Endothelial cell of umbilical vein (primary cell): Measurements from ENCODE around the gene SLC44A3. TPM values are rescaled to one million over a fixed set of nuclear protein-coding genes. Genes with fewer than 3 reads are reported as not detected.

Experiments used
- BruUV-seq: library from RNA; stranded (reverse); fragments of 400-500 nt; replicated peaks from 2 replicates; lab custom pipeline; 2021; lab: Mats Ljungman, UMichigan
- CTCF ChIA-PET: fragments of 300-600, 350-600 bp; sonication (Branson Sonifier 250); formaldehyde crosslinking; loops from one replicate; lab custom pipeline; 2021; ENCODE audit warnings: antibody characterized with exemption, inconsistent platforms; lab: Charles Lee
- POLR2A ChIA-PET: fragments of 300-600, 350-600 bp; sonication (Branson Sonifier 250); formaldehyde crosslinking; loops from one replicate; lab custom pipeline; 2021; ENCODE audit warnings: antibody characterized with exemption, inconsistent platforms; lab: Charles Lee
- DNase-seq: peaks from one replicate; pipeline ENCODE4 v3.0.0-alpha.2; 2011; ENCODE audit warnings: low read depth, low spot score
- FAIRE-seq: peaks from 2 replicates; lab custom pipeline; 2011; peaks lifted over from hg19 to GRCh38; lab: Jason Lieb, UNC
- H2AFZ ChIP-seq: 2 replicates; pipeline ENCODE4 v1.6.0; 2012; ENCODE audit warnings: low read depth, low read length, control low read depth, inconsistent platforms
- H3K27ac ChIP-seq: 2 replicates; pipeline ENCODE4 v1.5.1; 2011; ENCODE audit warnings: low read depth, mild to moderate bottlenecking, control low read depth, low read length, moderate library complexity; ENCODE audit not compliant: insufficient read depth
- H3K27me3 ChIP-seq, 2 experiments: 2 replicates each; pipeline versions ENCODE4 v1.6.0 to v1.6.1; 2011; ENCODE audit warnings: low read length in 2 of 2, mixed read lengths in 1 of 2; ENCODE audit not compliant: control insufficient read depth in 2 of 2, insufficient read depth in 2 of 2
- H3K36me3 ChIP-seq, 2 experiments: 2 replicates in 1 of 2; 3 replicates in 1 of 2; pipeline ENCODE4 v1.5.1; 2011; ENCODE audit warnings: low read length in 2 of 2, mild to moderate bottlenecking in 1 of 2, moderate library complexity in 1 of 2; ENCODE audit not compliant: control insufficient read depth in 2 of 2, insufficient read depth in 2 of 2; ENCODE audit errors: extremely low read depth in 1 of 2
- H3K4me1 ChIP-seq: 3 replicates; pipeline ENCODE4 v1.5.1; 2011; ENCODE audit warnings: mild to moderate bottlenecking, low read length; ENCODE audit not compliant: control insufficient read depth, insufficient read depth; ENCODE audit errors: extremely low read depth
- H3K4me2 ChIP-seq: 2 replicates; pipeline ENCODE4 v1.6.1; 2011; ENCODE audit warnings: low read length, control low read depth, mixed read lengths; ENCODE audit not compliant: insufficient read depth
- H3K4me3 ChIP-seq, 3 experiments: fragments of 200-600 bp in 1 of 3; sonication (generic), shearing (Covaris generic) in 1 of 3; replicated peaks in 1 of 3; 2 replicates each; pipeline ENCODE4 v1.5.1; 2011 to 2016; ENCODE audit warnings: control low read depth in 3 of 3, low read length in 3 of 3, mild to moderate bottlenecking in 2 of 3, inconsistent platforms in 1 of 3, low read depth in 1 of 3, moderate library complexity in 1 of 3; ENCODE audit not compliant: insufficient read depth in 1 of 3
- H3K79me2 ChIP-seq: 2 replicates; pipeline ENCODE4 v1.6.0; 2012; ENCODE audit warnings: low read length, inconsistent platforms; ENCODE audit not compliant: control insufficient read depth, insufficient read depth
- H3K9ac ChIP-seq: replicated peaks from 2 replicates; pipeline ENCODE3; 2011; ENCODE audit warnings: low read length, control low read depth; ENCODE audit not compliant: insufficient read depth; ENCODE audit errors: extremely low read depth
- H3K9me1 ChIP-seq: replicated peaks from 3 replicates; pipeline ENCODE4 v1.6.0; 2011; ENCODE audit warnings: mild to moderate bottlenecking, low read length; ENCODE audit not compliant: control insufficient read depth, insufficient read depth; ENCODE audit errors: extremely low read depth
- H3K9me3 ChIP-seq: replicated peaks from 2 replicates; pipeline ENCODE4 v1.5.1; 2012; ENCODE audit warnings: low read length, inconsistent platforms; ENCODE audit not compliant: control insufficient read depth, insufficient read depth
- H4K20me1 ChIP-seq: replicated peaks from 2 replicates; pipeline ENCODE3; 2011; ENCODE audit warnings: mild to moderate bottlenecking, low read length; ENCODE audit not compliant: control insufficient read depth, insufficient read depth; ENCODE audit errors: extremely low read depth
- EZH2 ChIP-seq: IDR thresholded peaks from 2 replicates; pipeline ENCODE4 v1.6.1; 2012; ENCODE audit warnings: borderline replicate concordance, low read depth, mild to moderate bottlenecking, moderate library complexity, low read length, inconsistent platforms; ENCODE audit not compliant: severe bottlenecking
- FOS ChIP-seq: IDR thresholded peaks from 2 replicates; pipeline ENCODE4 v1.6.1; 2011; ENCODE audit warnings: mild to moderate bottlenecking, low read length, moderate library complexity, borderline replicate concordance; ENCODE audit not compliant: insufficient read depth
- GATA2 ChIP-seq: IDR thresholded peaks from 2 replicates; pipeline ENCODE4 v1.7.0; 2011; ENCODE audit warnings: low read depth, mild to moderate bottlenecking, moderate library complexity, mixed read lengths, low read length; ENCODE audit not compliant: insufficient read length, insufficient read depth
- JUN ChIP-seq: IDR thresholded peaks from 2 replicates; pipeline ENCODE4 v1.6.1; 2011; ENCODE audit warnings: borderline replicate concordance, low read depth; ENCODE audit not compliant: insufficient read length, insufficient read depth
- MYC ChIP-seq: IDR thresholded peaks from one replicate; pipeline ENCODE4 v1.6.1; 2011; ENCODE audit warnings: mild to moderate bottlenecking, low read depth, low read length
- POLR2A ChIP-seq: IDR thresholded peaks from 2 replicates; pipeline ENCODE4 v1.6.1; 2012; ENCODE audit warnings: low read depth, mild to moderate bottlenecking, control low read depth, low read length
- POLR2AphosphoS5 ChIP-seq: IDR thresholded peaks from 2 replicates; pipeline ENCODE4 v1.6.1; 2012; ENCODE audit warnings: low read depth, mild to moderate bottlenecking, control low read depth, low read length, moderate library complexity; ENCODE audit not compliant: insufficient read depth
- dilution Hi-C: fragments of 300-500 bp; cut with MboI; formaldehyde crosslinking; loops from one replicate; pipeline ENCODE4 v1.15.0; 2019; ENCODE audit warnings: low sequenced_read_pairs; ENCODE audit not compliant: extremely low pct_ligation_motif_present
- intact Hi-C: fragments of 100-400 bp; cut with micrococcal nuclease; formaldehyde crosslinking; loops from one replicate; pipeline ENCODE4 v1.10.0; 2022
- polyA plus RNA-seq, 4 experiments: library from polyadenylated mRNA; depleted of rRNA in 3 of 4; stranded (reverse) in 3 of 4; unstranded in 1 of 4; fragments of >200 nt; gene quantifications; 2 replicates each; pipeline versions ENCODE4 v1.2.1 to v1.2.3, GENCODE V29; 2011 to 2012; ENCODE audit warnings: missing spikeins in 1 of 4
- total RNA-seq: library from RNA; stranded (reverse); gene quantifications from 2 replicates; pipeline ENCODE4 v1.2.3, GENCODE V29; 2021
- TF ChIP-seq, protein P1 (sequence below), 2 donors: IDR thresholded peaks; 1 replicate in 1 of 2; 2 replicates in 1 of 2; pipeline ENCODE4 v1.5.1; 2011; ENCODE audit warnings: low read length in 2 of 2, mild to moderate bottlenecking in 2 of 2, moderate library complexity in 2 of 2, control low read depth in 1 of 2, inconsistent platforms in 1 of 2, low read depth in 1 of 2; ENCODE audit not compliant: insufficient read depth in 1 of 2; ENCODE audit errors: extremely low read depth in 1 of 2
- TF ChIP-seq, protein P2 (sequence below): IDR thresholded peaks from 2 replicates; pipeline ENCODE4 v1.6.1; 2011; ENCODE audit not compliant: insufficient read depth, insufficient read length

SLC44A3 gene
- total and polyA plus RNA-seq, 2 donors (not counting 3 experiments of a cell fraction or from before 2014, with no cell fraction given), result 0.29 to 0.42 TPM

DNA sequence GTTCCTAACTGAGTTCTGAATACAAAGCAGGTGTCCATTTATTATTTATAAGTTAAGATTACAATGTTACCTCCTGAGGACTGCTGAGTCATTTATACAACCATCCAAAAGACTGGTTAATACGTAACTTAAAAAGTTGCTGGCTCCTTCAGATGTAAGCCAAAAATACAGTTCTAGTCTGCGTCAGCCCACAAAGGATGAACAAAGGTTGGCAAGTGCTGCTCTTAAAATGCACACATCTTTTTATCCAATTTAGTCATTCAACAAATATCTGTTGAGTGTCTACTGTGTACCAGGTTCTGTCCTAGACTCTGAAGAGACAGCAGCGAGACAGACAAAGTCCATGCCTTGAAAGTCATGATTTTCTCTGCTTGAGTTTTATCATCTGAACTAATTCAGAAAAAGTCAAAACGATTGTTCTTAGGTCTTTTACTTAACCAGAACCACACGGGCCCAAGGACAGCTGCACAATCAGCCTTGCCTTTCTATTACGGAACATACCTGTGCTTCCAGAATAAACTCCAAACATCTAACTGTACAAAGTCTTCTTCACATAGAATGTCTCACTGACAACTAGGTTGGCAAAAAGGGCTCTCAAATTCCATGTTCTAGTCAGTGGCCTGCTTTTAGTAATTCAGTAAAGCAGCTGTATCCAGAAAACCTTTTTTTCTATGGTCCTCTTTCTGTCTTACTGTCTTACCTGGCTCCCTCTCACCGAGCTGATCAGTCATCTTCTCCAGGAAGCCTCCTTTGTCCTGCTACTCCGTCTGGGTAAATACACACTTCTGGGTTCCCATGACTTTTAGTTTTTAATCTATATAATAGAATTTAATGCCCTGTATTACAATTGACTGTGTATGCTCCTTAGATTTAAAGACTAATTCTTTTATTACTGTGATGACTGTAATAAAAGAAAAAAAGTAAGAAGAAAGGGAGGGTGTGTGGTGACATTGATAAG is 122.3 kb downstream of the SLC44A3 start:
- CTCF ChIA-PET, result no interaction called here
- no peaks in the 10 kb centered on the region for H4K20me1 ChIP-seq
- intact Hi-C loops (no loop called here), dilution Hi-C loops (no loop called here)
- no TSS peak for BruUV-seq
- H3K4me2 ChIP-seq, result no peak overlapping the region
- no peak overlapping the region for H2AFZ ChIP-seq
- H3K9ac ChIP-seq, result no peak overlapping the region
- no peak overlapping the region for H3K4me3 ChIP-seq
- no peaks in the 10 kb centered on the region for H3K9me3 ChIP-seq
- no peaks in the 10 kb centered on the region for H3K79me2 ChIP-seq
- peaks cover 5% of the 10 kb centered on the region for H3K4me1 ChIP-seq
- FAIRE-seq (no peak), DNase-seq (no peak)
- no peaks in the 10 kb centered on the region for H3K9me1 ChIP-seq
- no peaks in the 10 kb centered on the region for H3K36me3 ChIP-seq
- no peak for TF ChIP-seq POLR2AphosphoS5
- no peak for TF ChIP-seq POLR2A
- TF ChIP-seq, protein P1, sequence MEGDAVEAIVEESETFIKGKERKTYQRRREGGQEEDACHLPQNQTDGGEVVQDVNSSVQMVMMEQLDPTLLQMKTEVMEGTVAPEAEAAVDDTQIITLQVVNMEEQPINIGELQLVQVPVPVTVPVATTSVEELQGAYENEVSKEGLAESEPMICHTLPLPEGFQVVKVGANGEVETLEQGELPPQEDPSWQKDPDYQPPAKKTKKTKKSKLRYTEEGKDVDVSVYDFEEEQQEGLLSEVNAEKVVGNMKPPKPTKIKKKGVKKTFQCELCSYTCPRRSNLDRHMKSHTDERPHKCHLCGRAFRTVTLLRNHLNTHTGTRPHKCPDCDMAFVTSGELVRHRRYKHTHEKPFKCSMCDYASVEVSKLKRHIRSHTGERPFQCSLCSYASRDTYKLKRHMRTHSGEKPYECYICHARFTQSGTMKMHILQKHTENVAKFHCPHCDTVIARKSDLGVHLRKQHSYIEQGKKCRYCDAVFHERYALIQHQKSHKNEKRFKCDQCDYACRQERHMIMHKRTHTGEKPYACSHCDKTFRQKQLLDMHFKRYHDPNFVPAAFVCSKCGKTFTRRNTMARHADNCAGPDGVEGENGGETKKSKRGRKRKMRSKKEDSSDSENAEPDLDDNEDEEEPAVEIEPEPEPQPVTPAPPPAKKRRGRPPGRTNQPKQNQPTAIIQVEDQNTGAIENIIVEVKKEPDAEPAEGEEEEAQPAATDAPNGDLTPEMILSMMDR (IDR thresholded peaks at IDR 0.05; ENCODE audit: extremely low read depth in 1 of 2, insufficient read depth in 1 of 2, low read depth in 1 of 2, low read length in 2 of 2), result no peak
- TF ChIP-seq FOS, result no peak
- no peak for TF ChIP-seq EZH2
- TF ChIP-seq, protein P2, sequence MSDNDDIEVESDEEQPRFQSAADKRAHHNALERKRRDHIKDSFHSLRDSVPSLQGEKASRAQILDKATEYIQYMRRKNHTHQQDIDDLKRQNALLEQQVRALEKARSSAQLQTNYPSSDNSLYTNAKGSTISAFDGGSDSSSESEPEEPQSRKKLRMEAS, result no peak
- TF ChIP-seq JUN, result no peak
- TF ChIP-seq MYC, result no peak
- no peak for TF ChIP-seq GATA2
- no peaks in the 10 kb centered on the region for H3K27me3 ChIP-seq
- H3K27ac ChIP-seq, result no peak overlapping the region
- POLR2A ChIA-PET, result no interaction called here

Other genes starting within 250 kb of the SLC44A3 start
- gene CNN3, start 106.8 kb downstream of the SLC44A3 start, total RNA-seq, result 317 and 392 TPM in 2 replicates
- gene CNN3, start 106.8 kb downstream of the SLC44A3 start, polyA plus RNA-seq, result 162 and 174 TPM in 2 replicates